Measurements from ENCODE around the gene NKD2. TPM values are rescaled to one million over a fixed set of nuclear protein-coding genes. Genes with fewer than 3 reads are reported as not detected.

The NKD2 gene
- total RNA-seq, 1 experiment from 2014 or later, result 12.3 TPM

- H3K4me1 ChIP-seq (ENCODE audit: control insufficient read depth, insufficient read depth, low read length), result peaks cover 3% of the 10 kb centered on the region; the same call in 1 of the 2 replicates
- no peak overlapping the region for H3K4me3 ChIP-seq (ENCODE audit: low read depth in 2 of 2, low read length in 2 of 2)
- no peaks in the 10 kb centered on the region for H3K36me3 ChIP-seq (ENCODE audit: control insufficient read depth, insufficient read depth, low read length)
- H3K27ac ChIP-seq (ENCODE audit: low read length), result no peak overlapping the region
- no peaks in the 10 kb centered on the region for H3K9me3 ChIP-seq (ENCODE audit: control insufficient read depth, insufficient read depth, low read depth, low read length)
- ATAC-seq, result no peak
- intact Hi-C loops (cut with micrococcal nuclease; ENCODE audit: unreplicated experiment), result no loop called here
- TF ChIP-seq POLR2AphosphoS5 (IDR thresholded peaks at IDR 0.05; ENCODE audit: low read depth, low read length), result no peak
- no peak for TF ChIP-seq CTCF (IDR thresholded peaks at IDR 0.05)
- no peak for TF ChIP-seq REST (IDR thresholded peaks at IDR 0.05; ENCODE audit: insufficient read depth in 1 of 2, low read depth in 2 of 2, low read length in 1 of 2)
- no peak for TF ChIP-seq SIN3A (IDR thresholded peaks at IDR 0.05; ENCODE audit: borderline replicate concordance, insufficient read depth, low read depth, low read length)
- no peak for TF ChIP-seq TCF7L2 (IDR thresholded peaks at IDR 0.05; ENCODE audit: low read depth, low read length)
- in situ Hi-C loops (cut with HindIII; ENCODE audit: low pct_unique_long_range_greater_than_20kb, low sequenced_read_pairs), result no loop called here
- ChIA-PET CTCF (interaction anchor here (0.6 kb wide), 1 partner anchor 22 kb away, joined by 3 read pairs; no protein-coding TSS in a partner anchor), POLR2A (no interaction called here)
- DNase-seq (ENCODE audit: low read depth, low spot score), result no peak
- no peaks in the 10 kb centered on the region for H3K27me3 ChIP-seq (ENCODE audit: control insufficient read depth, insufficient read depth, low read length)
- BruUV-seq (replicated peaks), result no TSS peak
These were observed 20.1 kb downstream of the NKD2 start for GRCh38 chr5:1028481-1029281.

- peaks cover 3% of the 10 kb centered on the region; the same call in 1 of the 2 replicates for H3K4me1 ChIP-seq (ENCODE audit: control insufficient read depth, insufficient read depth, low read length)
- DNase-seq (ENCODE audit: low read depth, low spot score) (no peak), ATAC-seq (no peak; the same call in 1 of the 2 replicates)
- ChIA-PET POLR2A (interaction anchor here (0.6 kb wide), 1 partner anchor 10 kb away, joined by 7 read pairs; no protein-coding TSS in a partner anchor), CTCF (no interaction called here)
- H3K27ac ChIP-seq (ENCODE audit: low read length), result no peak overlapping the region
- no peaks in the 10 kb centered on the region for H3K36me3 ChIP-seq (ENCODE audit: control insufficient read depth, insufficient read depth, low read length)
- no peaks in the 10 kb centered on the region for H3K9me3 ChIP-seq (ENCODE audit: control insufficient read depth, insufficient read depth, low read depth, low read length)
- TF ChIP-seq SIN3A (IDR thresholded peaks at IDR 0.05; ENCODE audit: borderline replicate concordance, insufficient read depth, low read depth, low read length) (no peak), CTCF (IDR thresholded peaks at IDR 0.05) (no peak), REST (IDR thresholded peaks at IDR 0.05; ENCODE audit: insufficient read depth in 1 of 2, low read depth in 2 of 2, low read length in 1 of 2) (no peak), TCF7L2 (IDR thresholded peaks at IDR 0.05; ENCODE audit: low read depth, low read length) (no peak), POLR2AphosphoS5 (IDR thresholded peaks at IDR 0.05; ENCODE audit: low read depth, low read length) (no peak)
- no peaks in the 10 kb centered on the region for H3K27me3 ChIP-seq (ENCODE audit: control insufficient read depth, insufficient read depth, low read length)
- H3K4me3 ChIP-seq (ENCODE audit: low read depth in 2 of 2, low read length in 2 of 2), result no peak overlapping the region
- intact Hi-C loops (cut with micrococcal nuclease; ENCODE audit: unreplicated experiment), result no loop called here
- in situ Hi-C loops (cut with HindIII; ENCODE audit: low pct_unique_long_range_greater_than_20kb, low sequenced_read_pairs), result no loop called here
- BruUV-seq (replicated peaks), result no TSS peak
These were observed 20.8 kb downstream of the NKD2 start for GRCh38 chr5:1029282-1029944.

Data from Panc1 (cell line).